CD14-positive monocyte (primary cell): ENCODE data around the gene ITFG2. TPM values are rescaled to one million over a fixed set of nuclear protein-coding genes. Genes with fewer than 3 reads are reported as not detected.

Experiments
- DNase-seq, 3 donors: peaks; one replicate each; pipeline ENCODE4 v3.0.0-alpha.2; 2011 to 2022
- H2AFZ ChIP-seq: 2 replicates; pipeline ENCODE4 v1.6.0; 2012; ENCODE audit warnings: mild to moderate bottlenecking, low read depth, low read length, inconsistent platforms; ENCODE audit not compliant: insufficient read depth, poor library complexity, severe bottlenecking
- H3K27ac ChIP-seq, 2 donors: 1 replicate in 1 of 2; 2 replicates in 1 of 2; pipeline ENCODE4 v1.5.1; 2012 to 2013; ENCODE audit warnings: low read length in 2 of 2, control low read depth in 1 of 2, inconsistent platforms in 1 of 2, low read depth in 1 of 2, mild to moderate bottlenecking in 1 of 2
- H3K27me3 ChIP-seq, 2 donors: one replicate each; pipeline versions ENCODE4 v1.6.0 to v1.6.1; 2011 to 2013; ENCODE audit warnings: low read length in 2 of 2; ENCODE audit not compliant: control insufficient read depth in 2 of 2, insufficient read depth in 2 of 2
- H3K36me3 ChIP-seq, 2 donors: replicated peaks in 1 of 2; 1 replicate in 1 of 2; 2 replicates in 1 of 2; pipeline versions ENCODE4 v1.5.1 to v1.6.1; 2012 to 2013; ENCODE audit warnings: low read length in 2 of 2, control low read depth in 1 of 2, inconsistent platforms in 1 of 2, mild to moderate bottlenecking in 1 of 2; ENCODE audit not compliant: insufficient read depth in 2 of 2, control insufficient read depth in 1 of 2
- H3K4me1 ChIP-seq, 2 donors: 1 replicate in 1 of 2; 2 replicates in 1 of 2; pipeline versions ENCODE4 v1.5.1 to v1.6.1; 2012 to 2013; ENCODE audit warnings: low read length in 2 of 2, control low read depth in 1 of 2, inconsistent platforms in 1 of 2, mild to moderate bottlenecking in 1 of 2, moderate library complexity in 1 of 2; ENCODE audit not compliant: insufficient read depth in 2 of 2, control insufficient read depth in 1 of 2
- H3K4me2 ChIP-seq: replicated peaks from 2 replicates; pipeline ENCODE3; 2012; ENCODE audit warnings: low read length, moderate library complexity, mild to moderate bottlenecking; ENCODE audit not compliant: poor library complexity, severe bottlenecking; ENCODE audit errors: extremely low read depth
- H3K4me3 ChIP-seq, 3 experiments: fragments of 200-600 bp in 1 of 3; sonication (generic) in 1 of 3; replicated peaks in 1 of 3; 1 replicate in 2 of 3; 2 replicates in 1 of 3; pipeline ENCODE4 v1.5.1; 2011 to 2013; ENCODE audit warnings: low read length in 3 of 3, mild to moderate bottlenecking in 3 of 3, control low read depth in 2 of 3, low read depth in 2 of 3, inconsistent platforms in 1 of 3, moderate library complexity in 1 of 3
- H3K79me2 ChIP-seq: 2 replicates; pipeline ENCODE4 v1.6.0; 2012; ENCODE audit warnings: mild to moderate bottlenecking, control low read depth, inconsistent platforms, low read length, moderate library complexity; ENCODE audit not compliant: insufficient read depth
- H3K9ac ChIP-seq: 2 replicates; pipeline ENCODE4 v1.6.0; 2017; ENCODE audit warnings: low read length, mild to moderate bottlenecking; ENCODE audit not compliant: insufficient read depth, poor library complexity, severe bottlenecking
- H3K9me3 ChIP-seq, 2 donors: replicated peaks in 1 of 2; 1 replicate in 1 of 2; 2 replicates in 1 of 2; pipeline versions ENCODE4 v1.5.1 to v1.6.1; 2012 to 2013; ENCODE audit warnings: low read length in 2 of 2, control low read depth in 1 of 2; ENCODE audit not compliant: control insufficient read depth in 1 of 2, insufficient read depth in 1 of 2
- H4K20me1 ChIP-seq: 2 replicates; pipeline ENCODE4 v1.6.0; 2012; ENCODE audit warnings: mild to moderate bottlenecking, low read length, control low read depth, moderate library complexity; ENCODE audit not compliant: insufficient read depth
- H3K27ac Mint-ChIP-seq, 7 donors: one replicate each; pipeline ENCODE4 v1.8.0; 2020; ENCODE audit warnings: mild to moderate bottlenecking in 7 of 7, mixed read lengths in 7 of 7, moderate library complexity in 6 of 7, inconsistent platforms in 2 of 7
- H3K27me3 Mint-ChIP-seq, 3 donors: one replicate each; pipeline ENCODE4 v1.8.0; 2021 to 2022; ENCODE audit warnings: low read depth in 3 of 3, mild to moderate bottlenecking in 3 of 3, mixed read lengths in 3 of 3, moderate library complexity in 3 of 3, inconsistent platforms in 1 of 3
- H3K36me3 Mint-ChIP-seq, 2 donors: one replicate each; pipeline ENCODE4 v1.8.0; 2020; ENCODE audit warnings: mixed read lengths in 2 of 2, inconsistent platforms in 1 of 2, mild to moderate bottlenecking in 1 of 2
- H3K4me1 Mint-ChIP-seq: one replicate; pipeline ENCODE4 v1.8.0; 2020; ENCODE audit warnings: mild to moderate bottlenecking, mixed read lengths
- H3K4me3 Mint-ChIP-seq, 2 donors: one replicate each; pipeline ENCODE4 v1.8.0; 2020; ENCODE audit warnings: mild to moderate bottlenecking in 2 of 2, mixed read lengths in 2 of 2, moderate library complexity in 1 of 2
- H3K9me3 Mint-ChIP-seq, 7 donors: one replicate each; pipeline ENCODE4 v1.8.0; 2020 to 2022; ENCODE audit warnings: mixed read lengths in 7 of 7, mild to moderate bottlenecking in 6 of 7, moderate library complexity in 6 of 7, inconsistent platforms in 2 of 7
- WGBS: methylation state at CpG from one replicate; pipeline ENCODE4 v1.1.5; 2013; ENCODE audit warnings: missing lambda C conversion rate; ENCODE audit not compliant: insufficient coverage; 5-methylcytosine and 5-hydroxymethylcytosine counted together
- intact Hi-C, 2 donors: fragments of 100-400 bp; cut with micrococcal nuclease; formaldehyde crosslinking; loops; one replicate each; pipeline versions ENCODE4 v1.15.0 to v1.15.1; 2023
- polyA plus RNA-seq, 3 donors: library from polyadenylated mRNA; depleted of rRNA in 1 of 3; unstranded in 2 of 3; stranded (reverse) in 1 of 3; fragments of 300-500 nt in 2 of 3; fragments of >200 nt in 1 of 3; fragmentation: Illumina TruSeq in 2 of 3; gene quantifications; 1 replicate in 2 of 3; 2 replicates in 1 of 3; pipeline ENCODE4 v1.2.3, GENCODE V29; 2012 to 2021
- TF ChIP-seq, protein P1 (sequence below): fragments of 200-600 bp; IDR thresholded peaks from one replicate; pipeline ENCODE4 v1.8.0; 2022; ENCODE audit warnings: antibody characterized with exemption, mild to moderate bottlenecking

ITFG2 gene
- polyA plus RNA-seq, 3 donors = 19.1 to 51.2 (median 24.0) TPM

DNA sequence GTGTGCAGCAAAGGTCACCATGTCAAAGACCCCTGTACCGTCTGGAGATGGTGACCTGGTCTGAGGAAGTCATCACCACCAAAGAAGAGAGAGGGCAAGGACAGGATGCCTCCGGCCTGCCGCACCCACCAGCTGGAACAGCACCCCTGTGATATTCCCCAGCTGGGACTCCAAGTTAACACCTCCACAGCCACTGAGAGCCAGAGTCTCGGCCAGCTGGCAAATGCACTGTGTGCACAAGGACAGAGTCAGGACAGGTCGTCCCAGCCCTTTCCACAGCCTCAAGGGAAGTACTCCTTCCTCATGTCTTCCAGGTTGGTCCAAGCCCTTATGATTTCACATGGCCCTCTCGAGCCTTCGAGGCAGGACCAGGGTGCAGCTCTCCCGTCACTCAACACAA, 37.0 kb upstream of the ITFG2 start:
- TF ChIP-seq, protein P1, sequence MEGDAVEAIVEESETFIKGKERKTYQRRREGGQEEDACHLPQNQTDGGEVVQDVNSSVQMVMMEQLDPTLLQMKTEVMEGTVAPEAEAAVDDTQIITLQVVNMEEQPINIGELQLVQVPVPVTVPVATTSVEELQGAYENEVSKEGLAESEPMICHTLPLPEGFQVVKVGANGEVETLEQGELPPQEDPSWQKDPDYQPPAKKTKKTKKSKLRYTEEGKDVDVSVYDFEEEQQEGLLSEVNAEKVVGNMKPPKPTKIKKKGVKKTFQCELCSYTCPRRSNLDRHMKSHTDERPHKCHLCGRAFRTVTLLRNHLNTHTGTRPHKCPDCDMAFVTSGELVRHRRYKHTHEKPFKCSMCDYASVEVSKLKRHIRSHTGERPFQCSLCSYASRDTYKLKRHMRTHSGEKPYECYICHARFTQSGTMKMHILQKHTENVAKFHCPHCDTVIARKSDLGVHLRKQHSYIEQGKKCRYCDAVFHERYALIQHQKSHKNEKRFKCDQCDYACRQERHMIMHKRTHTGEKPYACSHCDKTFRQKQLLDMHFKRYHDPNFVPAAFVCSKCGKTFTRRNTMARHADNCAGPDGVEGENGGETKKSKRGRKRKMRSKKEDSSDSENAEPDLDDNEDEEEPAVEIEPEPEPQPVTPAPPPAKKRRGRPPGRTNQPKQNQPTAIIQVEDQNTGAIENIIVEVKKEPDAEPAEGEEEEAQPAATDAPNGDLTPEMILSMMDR = no peak
- Histone ChIP-seq H3K79me2 (no peaks in the 10 kb centered on the region), H3K4me2 (no peak overlapping the region), H3K9ac (no peak overlapping the region), H4K20me1 (no peaks in the 10 kb centered on the region), H3K4me1 (no peaks in the 10 kb centered on the region), H3K9me3 (no peaks in the 10 kb centered on the region), H2AFZ (no peak overlapping the region), H3K27ac (no peak overlapping the region), H3K4me3 (no peak overlapping the region), H3K27me3 (no peaks in the 10 kb centered on the region), H3K36me3 (no peaks in the 10 kb centered on the region)
- no peak overlapping the region for H3K4me3 Mint-ChIP-seq
- WGBS = 87% methylated on average over 4 of the region's 8 CpGs
- H3K27me3 Mint-ChIP-seq = peaks cover 0 to 4% (median 2%) of the 10 kb centered on the region in 3 donors
- no peaks in the 10 kb centered on the region for H3K36me3 Mint-ChIP-seq
- no peak for DNase-seq
- H3K4me1 Mint-ChIP-seq = peaks cover 5% of the 10 kb centered on the region
- intact Hi-C loops = no loop called here
- peaks cover 0 to 3% (median 0%) of the 10 kb centered on the region in 7 donors for H3K9me3 Mint-ChIP-seq
- H3K27ac Mint-ChIP-seq = no peak overlapping the region

DNA sequence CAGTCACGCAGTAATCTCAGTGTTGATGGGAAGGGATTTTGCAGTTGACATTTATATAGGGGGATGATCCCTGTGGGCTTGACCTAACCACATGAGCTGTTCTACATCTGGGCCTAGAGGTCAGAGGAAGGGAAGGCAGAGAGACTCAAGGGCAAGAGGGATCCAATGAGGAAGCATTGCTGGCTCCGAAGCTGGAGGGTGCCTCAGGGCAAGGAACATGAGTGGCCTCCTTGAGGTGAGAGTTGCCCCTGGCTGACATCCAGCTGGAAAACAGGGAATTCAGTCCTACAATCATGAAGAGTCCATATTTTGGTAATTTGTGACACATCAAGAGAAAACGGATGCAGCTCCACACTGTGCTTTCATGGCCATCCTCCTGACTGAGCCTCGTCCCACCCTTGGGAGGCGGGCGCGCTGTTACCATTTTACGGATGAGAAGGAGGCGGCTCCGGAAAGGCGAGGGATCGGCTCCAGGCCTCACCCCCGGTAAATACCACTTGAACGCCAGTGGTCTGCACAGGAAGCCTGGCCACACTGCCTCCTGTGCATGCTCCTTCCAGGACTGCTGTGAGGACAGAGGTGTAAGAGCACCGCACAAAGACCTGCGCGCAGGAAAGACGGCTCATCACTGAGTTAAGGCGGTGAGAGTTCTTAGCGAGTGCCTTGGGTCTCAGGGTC, 36.2 kb upstream of the ITFG2 start:
- no peaks in the 10 kb centered on the region for H3K79me2 ChIP-seq
- TF ChIP-seq, protein P1 = no peak
- intact Hi-C loops = no loop called here
- no peaks in the 10 kb centered on the region for H4K20me1 ChIP-seq
- peaks cover 2 to 4% (median 2%) of the 10 kb centered on the region in 3 donors for H3K27me3 Mint-ChIP-seq
- WGBS = 97% methylated on average over 17 of the region's 20 CpGs
- H3K9ac ChIP-seq = no peak overlapping the region
- no peak overlapping the region for H3K4me3 ChIP-seq
- H2AFZ ChIP-seq = no peak overlapping the region
- H3K36me3 Mint-ChIP-seq = no peaks in the 10 kb centered on the region
- H3K9me3 Mint-ChIP-seq = no peaks in the 10 kb centered on the region
- no peak overlapping the region for H3K27ac ChIP-seq
- H3K27ac Mint-ChIP-seq = no peak overlapping the region
- H3K27me3 ChIP-seq = no peaks in the 10 kb centered on the region
- H3K36me3 ChIP-seq = no peaks in the 10 kb centered on the region
- no peaks in the 10 kb centered on the region for H3K9me3 ChIP-seq
- H3K4me1 Mint-ChIP-seq = peaks cover 5% of the 10 kb centered on the region
- no peak for DNase-seq
- H3K4me3 Mint-ChIP-seq = no peak overlapping the region
- H3K4me2 ChIP-seq = no peak overlapping the region
- H3K4me1 ChIP-seq = no peaks in the 10 kb centered on the region
